ENCODE results near the gene CAMK1D. TPM values are rescaled to one million over a fixed set of nuclear protein-coding genes. Genes with fewer than 3 reads are reported as not detected.

Gene CAMK1D
- total RNA-seq, 8 experiments from 2014 or later = 1.9 to 15.8 (median 7.4) TPM

GRCh38 chr10:12594448-12594944 is 245.1 kb downstream of the CAMK1D start:
- Histone ChIP-seq H3K27ac (no peak overlapping the region), H3K4me1 (replicated peaks in 1 of 2) (peaks cover 13 to 14% of the 10 kb centered on the region in 2 donors), H3K4me3 (no peak overlapping the region)
- WGBS, 10 experiments = 38 to 100% (median 85%) methylated on average over 1 to 7 of the region's 8 CpGs
- ATAC-seq (replicated peaks in 6 of 8) = no peak
- in situ Hi-C loops (cut with MboI; ENCODE audit: low pct_unique_long_range_greater_than_20kb in 2 of 9, low sequenced_read_pairs in 9 of 9, unreplicated experiment in 9 of 9) = no loop called here

- WGBS, 10 experiments = 50 to 100% (median 91%) methylated on average over 1 to 2 of the region's 2 CpGs; no CpG with 5 or more reads in 2 of the 10 experiments
- in situ Hi-C loops (cut with MboI; ENCODE audit: low pct_unique_long_range_greater_than_20kb in 2 of 9, low sequenced_read_pairs in 9 of 9, unreplicated experiment in 9 of 9) = no loop called here
- Histone ChIP-seq H3K27ac (no peak overlapping the region), H3K4me1 (replicated peaks in 1 of 2) (peaks cover 6 to 14% of the 10 kb centered on the region in 2 donors), H3K4me3 (no peak overlapping the region)
- no peak for ATAC-seq (replicated peaks in 6 of 8)
Observed at GRCh38 chr10:12595936-12596576, 246.7 kb downstream of the CAMK1D start.

GRCh38 chr10:12597176-12597575 is 247.8 kb downstream of the CAMK1D start:
- in situ Hi-C loops (cut with MboI; ENCODE audit: low pct_unique_long_range_greater_than_20kb in 2 of 9, low sequenced_read_pairs in 9 of 9, unreplicated experiment in 9 of 9) = no loop called here
- ATAC-seq (replicated peaks in 6 of 8) = no peak
- peak overlapping the region in 1 of 2 donors; percentile 42 for H3K27ac ChIP-seq
- H3K4me3 ChIP-seq = no peak overlapping the region
- H3K4me1 ChIP-seq (replicated peaks in 1 of 2) = peaks cover 4 to 14% of the 10 kb centered on the region in 2 donors
- WGBS, 10 experiments = 60 to 100% (median 82%) methylated on average over 1 to 4 of the region's 6 CpGs; no CpG with 5 or more reads in 4 of the 10 experiments

DNA sequence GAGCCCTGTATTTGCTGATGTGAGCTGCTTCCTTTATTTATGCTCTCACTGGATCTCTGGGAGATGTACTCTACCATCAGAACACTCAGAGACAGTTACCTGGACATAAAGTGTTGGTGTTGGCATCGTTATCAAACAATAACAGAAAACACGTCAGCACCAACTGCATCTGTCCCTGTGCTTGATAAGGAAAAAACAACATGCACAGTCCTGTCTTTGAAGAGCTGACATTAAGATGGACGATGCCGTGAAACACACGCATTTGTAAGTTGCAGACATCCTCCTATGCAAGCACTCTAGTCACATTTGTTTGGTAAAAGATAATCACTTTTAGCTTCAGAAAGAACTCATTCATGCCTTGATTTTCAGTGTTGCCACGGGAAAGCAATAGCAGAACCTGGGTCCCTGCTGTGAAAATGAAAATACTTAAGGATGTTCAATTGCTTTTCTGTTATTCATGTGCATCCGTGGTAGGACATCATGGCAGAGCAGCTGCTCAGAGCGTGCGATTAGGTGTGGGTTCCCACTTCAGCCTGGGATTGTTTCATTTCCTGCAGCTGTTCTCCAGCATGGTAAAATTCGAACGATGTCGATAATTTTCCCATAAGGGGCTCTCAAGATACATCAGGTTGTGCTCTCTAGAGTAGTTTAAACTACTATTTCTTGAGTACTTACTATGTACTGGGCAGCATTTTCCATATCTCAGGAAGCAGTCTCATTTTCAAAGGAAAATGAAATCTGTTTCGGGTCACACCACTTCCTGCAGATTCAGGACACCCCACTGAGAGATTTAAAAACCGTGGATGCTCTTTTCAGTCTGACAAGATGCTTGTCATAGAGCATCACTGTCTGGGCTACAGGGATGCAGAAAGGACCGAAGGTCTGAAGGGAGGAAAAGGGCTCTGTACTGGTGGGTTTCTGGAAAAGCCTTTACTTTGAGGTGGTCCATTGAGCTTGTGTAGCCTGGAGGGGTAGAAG is 248.7 kb downstream of the CAMK1D start:
- Histone ChIP-seq H3K4me1 (replicated peaks in 1 of 2) (peaks cover 4 to 14% of the 10 kb centered on the region in 2 donors), H3K27ac (peak overlapping the region in 1 of 2 donors; percentile 42), H3K4me3 (no peak overlapping the region)
- ATAC-seq (replicated peaks in 6 of 8) = peak in 5 of 8 experiments; percentile 27 to 68 (median 58)
- WGBS, 10 experiments = 20 to 87% (median 40%) methylated on average over 1 to 15 of the region's 15 CpGs; no CpG with 5 or more reads in 1 of the 10 experiments
- in situ Hi-C loops (cut with MboI; ENCODE audit: low pct_unique_long_range_greater_than_20kb in 2 of 9, low sequenced_read_pairs in 9 of 9, unreplicated experiment in 9 of 9) = no loop called here

- WGBS, 10 experiments = 42 to 100% (median 86%) methylated on average over 2 to 4 of the region's 4 CpGs; no CpG with 5 or more reads in 3 of the 10 experiments
Observed at GRCh38 chr10:12600652-12601051, 251.3 kb downstream of the CAMK1D start.

DNA sequence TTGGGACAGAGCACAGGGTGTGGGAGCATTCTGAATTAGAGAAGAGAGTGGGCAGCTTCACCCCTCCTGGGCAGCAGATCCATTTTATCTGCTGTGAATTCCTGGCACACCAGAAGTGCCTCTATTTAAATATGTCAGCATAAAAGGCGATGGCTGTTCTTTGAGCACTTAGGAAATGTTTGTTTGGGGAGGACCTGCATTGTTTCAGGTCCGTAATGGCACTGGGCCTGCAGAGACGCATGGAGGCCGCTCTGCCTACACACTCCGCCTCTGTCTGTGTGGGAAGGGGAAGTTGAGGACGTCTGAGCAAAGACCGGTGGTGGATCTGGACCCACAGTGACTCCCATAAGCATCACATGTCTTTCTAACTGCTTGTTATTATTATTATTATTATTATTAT is 253.2 kb downstream of the CAMK1D start:
- no peak overlapping the region for H3K27ac ChIP-seq
- H3K4me1 ChIP-seq (replicated peaks in 1 of 2) = peaks cover 2 to 9% of the 10 kb centered on the region in 2 donors
- WGBS, 10 experiments = 60 to 100% (median 72%) methylated on average over 1 to 6 of the region's 7 CpGs; no CpG with 5 or more reads in 6 of the 10 experiments
- ATAC-seq (replicated peaks in 6 of 8) = peak in 4 of 8 experiments; percentile 23 to 73 (median 59)
- H3K4me3 ChIP-seq = no peak overlapping the region
- in situ Hi-C loops (cut with MboI; ENCODE audit: low pct_unique_long_range_greater_than_20kb in 2 of 9, low sequenced_read_pairs in 9 of 9, unreplicated experiment in 9 of 9) = no loop called here

More at GRCh38 chr10:12600652-12601051, 251.3 kb downstream of the CAMK1D start:
- Histone ChIP-seq H3K4me3 (no peak overlapping the region), H3K4me1 (replicated peaks in 1 of 2) (peaks cover 4 to 14% of the 10 kb centered on the region in 2 donors), H3K27ac (no peak overlapping the region)
- ATAC-seq (replicated peaks in 6 of 8) = no peak
- in situ Hi-C loops (cut with MboI; ENCODE audit: low pct_unique_long_range_greater_than_20kb in 2 of 9, low sequenced_read_pairs in 9 of 9, unreplicated experiment in 9 of 9) = no loop called here

- ATAC-seq (replicated peaks in 6 of 8) = no peak
- Histone ChIP-seq H3K4me1 (replicated peaks in 1 of 2) (no peaks in the 10 kb centered on the region), H3K27ac (no peak overlapping the region), H3K4me3 (no peak overlapping the region)
- WGBS, 10 experiments = 60 to 100% (median 92%) methylated on average over 1 to 10 of the region's 11 CpGs; no CpG with 5 or more reads in 2 of the 10 experiments
- in situ Hi-C loops (cut with MboI; ENCODE audit: low pct_unique_long_range_greater_than_20kb in 2 of 9, low sequenced_read_pairs in 9 of 9, unreplicated experiment in 9 of 9) = no loop called here
Observed at GRCh38 chr10:12603766-12604470, 254.6 kb downstream of the CAMK1D start.

- in situ Hi-C loops (cut with MboI; ENCODE audit: low pct_unique_long_range_greater_than_20kb in 2 of 9, low sequenced_read_pairs in 9 of 9, unreplicated experiment in 9 of 9) = no loop called here
- Histone ChIP-seq H3K4me3 (no peak overlapping the region), H3K4me1 (replicated peaks in 1 of 2) (no peaks in the 10 kb centered on the region), H3K27ac (no peak overlapping the region)
- WGBS, 10 experiments = 37 to 100% (median 93%) methylated on average over 2 to 13 of the region's 27 CpGs; no CpG with 5 or more reads in 4 of the 10 experiments
- ATAC-seq (replicated peaks in 6 of 8) = peak in 6 of 8 experiments; percentile 53 to 98 (median 74)
Observed at GRCh38 chr10:12605580-12606405, 256.4 kb downstream of the CAMK1D start.

DNA sequence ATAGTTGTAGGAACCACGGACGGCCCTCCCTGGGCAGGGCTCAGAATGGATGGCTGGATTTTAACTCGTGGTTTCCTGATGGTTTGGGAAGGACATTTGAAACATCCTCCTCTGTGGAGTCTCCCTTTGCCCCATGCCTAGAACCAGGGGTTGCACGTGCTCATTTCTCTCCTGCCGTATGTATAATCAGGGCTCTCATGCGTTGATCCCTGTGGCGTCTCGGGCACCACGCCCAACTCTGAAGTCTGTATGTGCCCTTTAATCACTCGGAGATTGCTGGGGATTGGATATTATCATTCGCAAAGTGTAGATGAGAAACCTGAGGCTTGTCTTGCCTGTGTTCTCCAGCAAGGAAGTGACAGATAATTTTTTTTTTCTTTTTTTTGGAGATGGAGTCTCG is 257.1 kb downstream of the CAMK1D start:
- in situ Hi-C loops (cut with MboI; ENCODE audit: low pct_unique_long_range_greater_than_20kb in 2 of 9, low sequenced_read_pairs in 9 of 9, unreplicated experiment in 9 of 9) = no loop called here
- 24 to 100% (median 80%) methylated on average over 2 to 8 of the region's 12 CpGs; no CpG with 5 or more reads in 2 of the 10 experiments for WGBS, 10 experiments
- no peak overlapping the region for H3K4me3 ChIP-seq
- ATAC-seq (replicated peaks in 6 of 8) = no peak
- no peak overlapping the region for H3K27ac ChIP-seq
- no peaks in the 10 kb centered on the region for H3K4me1 ChIP-seq (replicated peaks in 1 of 2)

DNA sequence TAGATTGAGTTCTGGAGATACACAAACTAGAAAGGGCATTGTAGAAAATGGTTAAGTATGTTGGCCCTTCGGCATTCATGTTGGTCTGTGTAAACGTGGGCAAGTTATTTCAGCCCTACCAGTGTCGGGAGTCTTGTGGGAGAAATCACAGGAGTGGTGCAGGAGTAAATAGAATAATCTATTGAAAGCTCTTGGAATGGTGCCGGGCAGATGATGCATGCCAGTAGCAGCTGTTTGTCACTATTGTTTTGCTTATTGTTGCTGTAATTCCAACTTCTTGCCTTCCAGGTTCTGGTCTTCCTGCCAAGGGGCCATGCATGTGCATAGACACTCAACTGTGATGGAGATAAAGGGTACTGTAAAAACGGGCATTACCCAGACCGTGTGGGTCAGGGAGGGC is 259.4 kb downstream of the CAMK1D start:
- in situ Hi-C loops (cut with MboI; ENCODE audit: low pct_unique_long_range_greater_than_20kb in 2 of 9, low sequenced_read_pairs in 9 of 9, unreplicated experiment in 9 of 9) = no loop called here
- WGBS, 10 experiments = 6 to 100% (median 64%) methylated on average over 1 to 6 of the region's 6 CpGs; no CpG with 5 or more reads in 2 of the 10 experiments
- no peak overlapping the region for H3K27ac ChIP-seq
- H3K4me1 ChIP-seq (replicated peaks in 1 of 2) = no peaks in the 10 kb centered on the region
- ATAC-seq (replicated peaks in 6 of 8) = peak in 1 of 8 experiments; percentile 21
- H3K4me3 ChIP-seq = no peak overlapping the region

DNA sequence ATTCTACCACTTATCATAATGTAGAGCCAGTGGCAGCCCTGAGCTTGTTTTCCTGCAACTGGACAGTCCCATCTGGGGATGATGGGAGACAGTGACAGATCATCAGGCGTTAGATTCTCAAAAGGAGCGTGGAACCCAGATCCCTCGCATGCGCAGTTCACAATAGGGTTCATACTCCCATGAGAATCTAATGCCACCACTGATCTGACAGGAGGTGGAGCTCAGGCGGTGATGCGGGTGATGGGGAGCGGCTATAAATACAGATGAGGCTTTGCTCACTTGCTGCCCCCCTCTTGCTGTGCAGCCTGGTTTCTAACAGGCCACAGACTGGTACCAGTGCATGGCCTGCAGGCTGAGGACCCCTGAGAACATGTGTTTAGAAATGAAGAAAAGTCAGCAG is 260.1 kb downstream of the CAMK1D start:
- in situ Hi-C loops (cut with MboI; ENCODE audit: low pct_unique_long_range_greater_than_20kb in 2 of 9, low sequenced_read_pairs in 9 of 9, unreplicated experiment in 9 of 9) = no loop called here
- H3K4me1 ChIP-seq (replicated peaks in 1 of 2) = no peaks in the 10 kb centered on the region
- H3K27ac ChIP-seq = no peak overlapping the region
- ATAC-seq (replicated peaks in 6 of 8) = no peak
- WGBS, 10 experiments = 81 to 98% (median 92%) methylated on average over 2 to 7 of the region's 7 CpGs; no CpG with 5 or more reads in 5 of the 10 experiments
- no peak overlapping the region for H3K4me3 ChIP-seq

- H3K4me1 ChIP-seq (replicated peaks in 1 of 2) = peaks cover 4 to 10% of the 10 kb centered on the region in 2 donors
- 60 to 100% (median 90%) methylated on average over 1 to 5 of the region's 5 CpGs for WGBS, 10 experiments
- no peak overlapping the region for H3K4me3 ChIP-seq
- in situ Hi-C loops (cut with MboI; ENCODE audit: low pct_unique_long_range_greater_than_20kb in 2 of 9, low sequenced_read_pairs in 9 of 9, unreplicated experiment in 9 of 9) = no loop called here
- ATAC-seq (replicated peaks in 6 of 8) = no peak
- H3K27ac ChIP-seq = no peak overlapping the region
Observed at GRCh38 chr10:12613136-12613535, 263.8 kb downstream of the CAMK1D start.

Measured in motor neuron (in vitro differentiated cells).